ENCODE measurements around the gene SLC35G6.

DNA sequence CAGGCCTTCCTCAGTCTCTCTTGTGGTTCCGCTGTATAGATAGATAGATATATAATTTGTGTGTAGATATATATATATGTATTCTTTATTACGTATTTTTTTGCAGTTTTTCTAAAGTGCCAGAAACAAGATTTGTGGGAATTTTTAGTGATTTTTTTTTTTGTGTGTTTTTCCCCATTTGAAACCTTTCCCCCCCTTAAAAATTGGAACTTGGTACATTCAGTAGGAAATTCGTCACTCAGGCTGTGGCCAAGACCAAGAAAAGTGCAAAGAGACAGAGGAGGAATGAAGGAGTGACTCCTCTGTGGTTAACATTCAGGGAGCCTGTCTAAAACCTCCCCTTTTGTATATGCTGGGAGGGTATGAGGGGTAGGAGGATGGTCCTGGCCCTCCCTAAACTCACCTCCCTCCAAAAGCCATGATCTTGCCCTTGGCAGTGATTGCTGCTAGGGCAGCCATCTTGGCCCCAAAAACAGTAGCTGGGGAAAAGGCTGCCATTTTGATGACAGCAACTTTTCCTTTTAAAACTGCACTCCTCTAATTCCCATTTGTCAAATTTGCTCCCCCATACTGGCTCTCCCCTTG is 21.2 kb upstream of the SLC35G6 start:
- TF ChIP-seq CTCF (IDR thresholded peaks at IDR 0.05): no peak
- no peak for TF ChIP-seq POLR2A (IDR thresholded peaks at IDR 0.05)
